Measurements from ENCODE around the gene MRPL48. TPM values are rescaled to one million over a fixed set of nuclear protein-coding genes. Genes with fewer than 3 reads are reported as not detected.

MRPL48 gene
- total and polyA plus RNA-seq, 2 of the 8 experiments (the other 6 are each of a cell fraction or from before 2014, with no cell fraction given), result 34.9 to 59.9 TPM

GRCh38 chr11:73789279-73789670 lies 1.6 kb downstream of the MRPL48 start:
- ChIA-PET POLR2A (ENCODE audit: partially characterized antibody) (interaction anchor here (1.5 to 3.0 kb wide), 3 partner anchors 12 to 151 kb away, joined by 3 to 71 read pairs (median 7); no protein-coding TSS in a partner anchor), CTCF (ENCODE audit: partially characterized antibody) (interaction anchor here (0.6 kb wide), 1 partner anchor 123 kb away, joined by 4 read pairs; no protein-coding TSS in a partner anchor)
- H3K36me3 ChIP-seq (ENCODE audit: control insufficient read depth in 2 of 4, insufficient read depth in 4 of 4, low read length in 3 of 4), result no peaks in the 10 kb centered on the region
- H3K4me1 ChIP-seq (replicated peaks in 1 of 4; ENCODE audit: control insufficient read depth in 3 of 4, insufficient read depth in 4 of 4, low read length in 3 of 4), result peaks cover under 1 to 3% (median 1%) of the 10 kb centered on the region in 4 experiments; a peak in 3 of 7 replicates
- H4K8ac ChIP-seq (ENCODE audit: extremely low read depth, insufficient read depth, low read length), result no peak overlapping the region
- H3K9me3 ChIP-seq (ENCODE audit: insufficient read depth in 2 of 2, low read depth in 1 of 2, low read length in 1 of 2), result no peaks in the 10 kb centered on the region
- H3K79me2 ChIP-seq (ENCODE audit: control insufficient read depth in 1 of 2, insufficient read depth in 2 of 2, low read length in 2 of 2), result peaks cover 0 to 11% of the 10 kb centered on the region in 2 experiments; a peak in 1 of 4 replicates
- no peak for DNase-seq (ENCODE audit: low read depth in 1 of 2, low spot score in 2 of 2)
- WGBS, 2 experiments (ENCODE audit: extremely low coverage in 1 of 2, insufficient coverage in 1 of 2, insufficient read length in 1 of 2, insufficient replicate concordance in 2 of 2, low coverage in 1 of 2, low lambda C conversion rate in 2 of 2, missing lambda C conversion rate in 1 of 2), result 96% methylated on average over 5 of the region's 5 CpGs; no CpG with 5 or more reads in 1 of the 2 experiments
- H3K4me3 ChIP-seq (ENCODE audit: extremely low read depth in 1 of 4, insufficient read depth in 2 of 4, low read depth in 3 of 4, low read length in 4 of 4), result no peak overlapping the region
- H4K91ac ChIP-seq (replicated peaks; ENCODE audit: insufficient read length, low read length), result no peak overlapping the region
- no peaks in the 10 kb centered on the region; the same call in 1 of the 2 replicates for H3K23me2 ChIP-seq (ENCODE audit: low read depth, low read length)
- 0 out of 2 replicates have a peak, but pooled peaks cover 2% of the 10 kb centered on the region for H3K79me1 ChIP-seq (ENCODE audit: low read depth, low read length)
- H2BK12ac ChIP-seq (ENCODE audit: low read depth, low read length), result no peak overlapping the region
- no peak overlapping the region; a peak in 1 of 4 replicates for H3K4me2 ChIP-seq (ENCODE audit: insufficient read depth in 1 of 2, low read depth in 2 of 2, low read length in 2 of 2)
- no peak overlapping the region for H3K23ac ChIP-seq (ENCODE audit: insufficient read length)
- H3K27me3 ChIP-seq (replicated peaks in 1 of 4; ENCODE audit: control insufficient read depth in 3 of 4, extremely low read depth in 1 of 4, insufficient read depth in 3 of 4, low read length in 3 of 4), result no peaks in the 10 kb centered on the region
- H3K18ac ChIP-seq (ENCODE audit: extremely low read depth, low read length), result no peak overlapping the region
- FAIRE-seq, result no peak
- H3K9ac ChIP-seq (replicated peaks in 1 of 4; ENCODE audit: extremely low read depth in 1 of 4, low read depth in 3 of 4, low read length in 3 of 4), result no peak overlapping the region
- no peak overlapping the region for H3K14ac ChIP-seq (ENCODE audit: insufficient read length)
- H2AFZ ChIP-seq (ENCODE audit: low read length), result no peak overlapping the region
- no peak overlapping the region for H2BK20ac ChIP-seq (ENCODE audit: low read length)
- H2BK120ac ChIP-seq (replicated peaks; ENCODE audit: low read depth, low read length), result no peak overlapping the region
- no peak overlapping the region for H3K4ac ChIP-seq (replicated peaks; ENCODE audit: insufficient read length, low read depth, low read length)
- H3K27ac ChIP-seq (ENCODE audit: low read depth, low read length), result no peak overlapping the region
- H2BK15ac ChIP-seq (ENCODE audit: low read length), result no peak overlapping the region
- H3K56ac ChIP-seq (replicated peaks; ENCODE audit: insufficient read length, low read depth, low read length), result no peak overlapping the region
- no peaks in the 10 kb centered on the region for H4K20me1 ChIP-seq (replicated peaks in 1 of 2; ENCODE audit: control insufficient read depth in 1 of 2, insufficient read depth in 2 of 2, low read length in 2 of 2)
- H2AK5ac ChIP-seq (ENCODE audit: low read depth, low read length), result no peak overlapping the region
- H2BK5ac ChIP-seq (ENCODE audit: low read depth, low read length), result no peak overlapping the region
- no peak overlapping the region for H4K5ac ChIP-seq (ENCODE audit: insufficient read length, low read depth, low read length)
- no peak for TF ChIP-seq TAF7 (optimal IDR thresholded peaks at IDR 0.05; ENCODE audit: borderline replicate concordance, low read depth, low read length)
- TF ChIP-seq USF2 (IDR thresholded peaks at IDR 0.05; ENCODE audit: low read length), result no peak
